ENCODE results near the gene PLRG1. TPM values are rescaled to one million over a fixed set of nuclear protein-coding genes. Genes with fewer than 3 reads are reported as not detected.
A peak's percentile ranks its signal among the peaks of the same experiment; 100 is the strongest.

Gene PLRG1
- total RNA-seq, 1 experiment from 2014 or later, result 61.7 TPM

- DNase-seq (ENCODE audit: low read depth), result no peak
Measured at GRCh38 chr4:154521607-154522006, 28.6 kb downstream of the PLRG1 start.

- no peak for DNase-seq (ENCODE audit: low read depth)
Measured at GRCh38 chr4:154519214-154519613, 31.0 kb downstream of the PLRG1 start.

- no peak for DNase-seq (ENCODE audit: low read depth)
Measured at GRCh38 chr4:154517591-154517990, 32.6 kb downstream of the PLRG1 start.

- DNase-seq (ENCODE audit: low read depth), result no peak
Measured at GRCh38 chr4:154516318-154517029, 33.7 kb downstream of the PLRG1 start.

- no peak for DNase-seq (ENCODE audit: low read depth)
Measured at GRCh38 chr4:154511981-154512380, 38.2 kb downstream of the PLRG1 start.

GRCh38 chr4:154511548-154511947 lies 38.7 kb downstream of the PLRG1 start:
- DNase-seq (ENCODE audit: low read depth), result no peak

- DNase-seq (ENCODE audit: low read depth), result no peak
Measured at GRCh38 chr4:154507156-154507555, 43.0 kb downstream of the PLRG1 start.

- DNase-seq (ENCODE audit: low read depth), result peak; percentile 35
Measured at GRCh38 chr4:154506253-154506652, 43.9 kb downstream of the PLRG1 start.

GRCh38 chr4:154503598-154503997 lies 46.6 kb downstream of the PLRG1 start:
- DNase-seq (ENCODE audit: low read depth), result peak; percentile 15

GRCh38 chr4:154502111-154502510 lies 48.1 kb downstream of the PLRG1 start:
- DNase-seq (ENCODE audit: low read depth), result no peak

GRCh38 chr4:154497889-154498288 lies 52.3 kb downstream of the PLRG1 start:
- DNase-seq (ENCODE audit: low read depth), result no peak

- no peak for DNase-seq (ENCODE audit: low read depth)
Measured at GRCh38 chr4:154495867-154496266, 54.3 kb downstream of the PLRG1 start.

GRCh38 chr4:154492288-154492687 lies 57.9 kb downstream of the PLRG1 start:
- DNase-seq (ENCODE audit: low read depth), result no peak

GRCh38 chr4:154491341-154492271 lies 58.6 kb downstream of the PLRG1 start, which contains the start of gene DCHS2:
TSS of gene DCHS2 (minus strand) at chr4:154491799. CDS start at chr4:154491355, 444 bp downstream.
- no peak for DNase-seq (ENCODE audit: low read depth)

- DNase-seq (ENCODE audit: low read depth), result no peak
Measured at GRCh38 chr4:154490583-154491340, 59.4 kb downstream of the PLRG1 start.

- no peak for DNase-seq (ENCODE audit: low read depth)
Measured at GRCh38 chr4:154490234-154490582, 60.0 kb downstream of the PLRG1 start.

- DNase-seq (ENCODE audit: low read depth), result no peak
Measured at GRCh38 chr4:154489558-154490233, 60.5 kb downstream of the PLRG1 start.

GRCh38 chr4:154487145-154487544 lies 63.1 kb downstream of the PLRG1 start:
- no peak for DNase-seq (ENCODE audit: low read depth)

GRCh38 chr4:154485127-154485773 lies 65.0 kb downstream of the PLRG1 start:
- DNase-seq (ENCODE audit: low read depth), result no peak
